Ectodermal cell (in vitro differentiated cells): ENCODE results near the gene CEP72.

Experiments
- H3K27ac ChIP-seq: 2 replicates; pipeline ENCODE4 v1.7.0; 2013; ENCODE audit warnings: mild to moderate bottlenecking, low read depth, low read length; ENCODE audit not compliant: insufficient read depth, poor library complexity, severe bottlenecking
- H3K27me3 ChIP-seq: 2 replicates; pipeline ENCODE4 v1.7.0; 2013; ENCODE audit warnings: mild to moderate bottlenecking, low read length; ENCODE audit not compliant: insufficient read depth, control insufficient read depth, poor library complexity, severe bottlenecking
- H3K36me3 ChIP-seq: one replicate; pipeline ENCODE4 v1.7.0; 2013; ENCODE audit warnings: low read length; ENCODE audit not compliant: control insufficient read depth, insufficient read depth
- H3K4me1 ChIP-seq: one replicate; pipeline ENCODE4 v1.7.0; 2013; ENCODE audit warnings: low read length; ENCODE audit not compliant: control insufficient read depth, insufficient read depth
- H3K4me3 ChIP-seq: 2 replicates; pipeline ENCODE4 v1.7.0; 2013; ENCODE audit warnings: low read depth, low read length, control low read depth; ENCODE audit not compliant: insufficient read depth
- H3K9me3 ChIP-seq: 2 replicates; pipeline ENCODE4 v1.7.0; 2013; ENCODE audit warnings: mild to moderate bottlenecking, low read length, moderate library complexity; ENCODE audit not compliant: control insufficient read depth
- WGBS, 2 experiments: methylation state at CpG; one replicate each; pipeline ENCODE4 v1.1.7; 2013; ENCODE audit warnings: missing lambda C conversion rate in 2 of 2; 5-methylcytosine and 5-hydroxymethylcytosine counted together

The CEP72 gene

DNA sequence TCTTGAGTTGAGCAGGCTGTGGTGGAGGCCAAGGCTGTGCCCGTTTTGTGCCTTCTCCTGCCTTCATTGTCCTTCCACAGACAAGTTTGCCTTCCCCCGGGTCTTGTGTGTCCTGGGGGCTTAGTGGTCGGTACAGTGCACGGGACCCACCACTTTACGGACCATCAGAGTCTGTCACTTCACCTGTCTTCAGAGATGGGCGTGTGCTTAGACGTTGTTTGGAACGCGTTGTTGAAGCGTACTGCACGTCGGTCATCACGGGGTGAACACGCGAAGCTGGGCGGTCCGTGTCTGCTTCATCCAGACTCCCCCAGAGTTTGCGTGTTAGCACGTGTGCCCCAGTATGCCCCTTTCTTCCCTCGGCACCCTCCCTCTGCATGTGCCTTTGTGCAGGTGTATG is 24.8 kb downstream of the CEP72 start:
- Histone ChIP-seq H3K4me1 (no peaks in the 10 kb centered on the region), H3K4me3 (no peak overlapping the region), H3K9me3 (no peaks in the 10 kb centered on the region), H3K27me3 (no peaks in the 10 kb centered on the region), H3K27ac (no peak overlapping the region), H3K36me3 (peaks cover 53% of the 10 kb centered on the region)
- 96 to 97% methylated on average over 20 of the region's 20 CpGs for WGBS, 2 experiments

- H3K9me3 ChIP-seq, result no peaks in the 10 kb centered on the region
- WGBS, 2 experiments, result 96% methylated on average over 42 of the region's 42 CpGs
- no peaks in the 10 kb centered on the region for H3K27me3 ChIP-seq
- H3K4me1 ChIP-seq, result no peaks in the 10 kb centered on the region
- peaks cover 54% of the 10 kb centered on the region for H3K36me3 ChIP-seq
- no peak overlapping the region for H3K4me3 ChIP-seq
- no peak overlapping the region for H3K27ac ChIP-seq
Measured at GRCh38 chr5:637581-638450, 25.7 kb downstream of the CEP72 start.

DNA sequence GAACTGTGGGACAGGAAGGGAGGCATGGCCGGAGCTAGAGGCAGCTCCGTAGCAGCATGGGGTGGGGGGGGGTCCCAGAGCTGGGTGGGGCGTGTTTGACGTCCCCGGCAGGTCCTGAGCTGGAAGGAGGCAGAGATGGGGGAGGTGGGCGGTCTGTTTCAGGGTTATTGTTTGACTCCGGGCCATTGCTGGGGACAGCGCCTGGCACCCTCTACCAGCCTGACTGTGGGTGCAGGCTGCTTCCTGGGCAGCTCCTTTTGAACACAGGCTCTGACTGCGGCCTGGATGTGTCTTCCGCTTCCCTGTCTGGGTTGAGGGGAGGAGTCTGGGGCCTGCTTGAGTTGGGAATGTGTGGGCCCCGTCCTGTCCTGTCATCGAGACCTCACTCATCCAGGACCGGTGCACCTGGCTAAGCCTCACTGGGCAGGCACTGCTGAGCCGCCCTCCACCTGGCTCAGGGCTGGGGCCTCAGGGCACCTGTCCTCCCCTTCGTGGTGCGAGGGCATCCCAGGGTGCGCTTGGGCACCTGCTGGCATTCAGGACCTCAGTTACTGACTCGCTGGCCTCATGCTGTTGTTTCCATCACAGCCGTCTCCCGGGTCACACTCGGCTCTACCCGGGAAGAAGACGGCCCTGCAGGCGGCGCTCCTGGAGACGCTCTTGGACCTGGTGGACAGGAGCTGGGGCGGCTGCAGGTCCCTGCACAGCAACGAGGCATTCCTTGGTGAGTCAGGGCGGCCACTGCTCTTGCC is 26.5 kb downstream of the CEP72 start:
- no peak overlapping the region for H3K27ac ChIP-seq
- H3K4me3 ChIP-seq, result no peak overlapping the region
- no peaks in the 10 kb centered on the region for H3K9me3 ChIP-seq
- H3K4me1 ChIP-seq, result no peaks in the 10 kb centered on the region
- WGBS, 2 experiments, result 94 to 97% methylated on average over 29 of the region's 29 CpGs
- no peaks in the 10 kb centered on the region for H3K27me3 ChIP-seq
- peaks cover 60% of the 10 kb centered on the region for H3K36me3 ChIP-seq

DNA sequence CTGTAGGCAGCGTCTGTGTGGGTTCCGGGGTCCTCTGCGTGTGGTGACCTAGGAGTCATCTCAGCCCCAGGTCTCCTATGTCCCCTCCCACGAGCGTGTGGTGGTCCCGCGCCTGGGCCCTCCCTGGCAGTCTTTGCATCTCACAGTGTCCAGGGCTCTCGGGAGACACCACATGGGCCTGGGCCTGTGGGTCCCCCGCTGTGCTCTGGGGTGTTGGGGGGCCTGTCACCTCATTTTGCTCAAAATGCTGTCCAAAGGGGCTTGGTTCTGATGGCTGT is 27.1 kb downstream of the CEP72 start:
- Histone ChIP-seq H3K36me3 (peaks cover 60% of the 10 kb centered on the region), H3K4me1 (no peaks in the 10 kb centered on the region), H3K27ac (no peak overlapping the region), H3K27me3 (no peaks in the 10 kb centered on the region), H3K4me3 (no peak overlapping the region), H3K9me3 (no peaks in the 10 kb centered on the region)
- 96% methylated on average over 9 of the region's 9 CpGs for WGBS, 2 experiments

DNA sequence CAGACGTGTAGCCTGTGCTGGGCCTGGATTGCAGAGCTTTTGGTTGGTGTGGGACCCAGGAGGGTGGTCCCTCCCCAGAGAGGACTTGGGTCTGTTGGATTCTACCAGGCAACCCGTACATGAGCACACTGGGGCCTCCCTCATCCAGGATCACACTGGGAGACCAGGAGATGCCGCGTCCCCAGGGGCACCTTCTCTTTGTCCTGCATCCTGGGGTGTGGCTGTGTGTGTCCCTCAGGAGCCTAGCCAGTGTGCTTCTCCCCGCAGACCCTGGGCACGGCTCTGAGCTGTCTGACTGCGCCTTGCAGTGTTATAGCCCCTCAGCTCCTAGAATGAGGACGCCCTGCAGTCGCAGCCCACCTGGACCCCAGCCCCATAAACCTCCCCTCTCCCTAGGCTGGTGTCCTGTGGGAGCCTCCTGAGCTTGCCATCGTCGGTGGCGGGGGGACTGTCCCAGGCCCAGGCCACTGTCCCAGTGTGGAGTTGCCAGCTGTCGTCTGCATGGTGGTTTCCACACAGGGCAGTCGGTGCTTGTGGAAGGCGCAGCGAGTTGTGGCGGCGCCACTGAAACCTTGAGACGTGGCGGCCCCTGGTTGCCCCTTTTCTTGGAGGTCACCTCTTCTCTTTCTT is 27.6 kb downstream of the CEP72 start:
- no peaks in the 10 kb centered on the region for H3K4me1 ChIP-seq
- H3K36me3 ChIP-seq, result peaks cover 60% of the 10 kb centered on the region
- H3K27ac ChIP-seq, result no peak overlapping the region
- WGBS, 2 experiments, result 95 to 96% methylated on average over 20 of the region's 20 CpGs
- no peaks in the 10 kb centered on the region for H3K27me3 ChIP-seq
- H3K9me3 ChIP-seq, result no peaks in the 10 kb centered on the region
- no peak overlapping the region for H3K4me3 ChIP-seq

DNA sequence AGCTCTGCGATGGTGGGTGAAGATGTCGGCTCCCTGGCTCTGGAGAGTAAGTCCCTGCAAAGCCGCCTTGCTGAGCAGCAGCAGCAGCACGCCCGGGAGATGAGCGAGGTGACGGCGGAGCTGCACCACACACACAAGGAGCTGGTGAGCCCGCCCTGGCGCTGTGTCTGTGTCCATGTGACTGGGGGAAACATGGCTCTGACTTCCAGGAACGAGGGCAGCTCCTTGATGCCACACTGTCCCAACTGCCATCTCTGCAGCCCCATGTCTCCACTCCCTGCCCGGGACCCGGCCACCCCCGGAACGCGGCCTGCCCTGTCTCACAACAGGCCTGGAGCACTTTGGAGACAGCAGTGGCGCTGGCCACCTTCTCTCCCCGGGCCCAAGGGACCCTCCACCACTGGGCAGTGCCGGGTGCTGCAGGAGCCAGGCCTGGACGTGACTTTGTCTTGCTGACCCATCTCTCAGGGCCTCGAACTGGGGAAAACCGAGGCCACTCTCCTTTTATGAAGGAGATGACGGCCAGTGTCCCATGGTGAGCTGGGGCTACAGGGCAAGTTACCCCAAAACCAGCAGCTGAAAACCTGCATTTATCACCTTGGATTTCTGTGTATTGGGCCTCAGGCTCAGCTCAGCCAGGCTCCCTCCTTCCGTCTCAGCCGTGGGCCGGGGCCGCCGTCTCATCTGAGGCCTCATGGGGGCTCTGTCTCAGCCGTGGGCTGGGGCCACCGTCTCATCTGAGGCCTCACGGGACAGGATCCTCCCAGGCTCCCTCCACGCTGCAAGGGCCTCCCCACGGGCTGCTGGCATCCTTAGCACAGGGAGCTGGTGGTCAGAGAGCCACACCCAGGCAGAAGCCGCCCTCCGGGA is 28.6 kb downstream of the CEP72 start:
- Histone ChIP-seq H3K36me3 (peaks cover 57% of the 10 kb centered on the region), H3K4me3 (no peak overlapping the region), H3K9me3 (no peaks in the 10 kb centered on the region), H3K27ac (no peak overlapping the region), H3K4me1 (no peaks in the 10 kb centered on the region), H3K27me3 (no peaks in the 10 kb centered on the region)
- 96% methylated on average over 35 of the region's 35 CpGs for WGBS, 2 experiments

DNA sequence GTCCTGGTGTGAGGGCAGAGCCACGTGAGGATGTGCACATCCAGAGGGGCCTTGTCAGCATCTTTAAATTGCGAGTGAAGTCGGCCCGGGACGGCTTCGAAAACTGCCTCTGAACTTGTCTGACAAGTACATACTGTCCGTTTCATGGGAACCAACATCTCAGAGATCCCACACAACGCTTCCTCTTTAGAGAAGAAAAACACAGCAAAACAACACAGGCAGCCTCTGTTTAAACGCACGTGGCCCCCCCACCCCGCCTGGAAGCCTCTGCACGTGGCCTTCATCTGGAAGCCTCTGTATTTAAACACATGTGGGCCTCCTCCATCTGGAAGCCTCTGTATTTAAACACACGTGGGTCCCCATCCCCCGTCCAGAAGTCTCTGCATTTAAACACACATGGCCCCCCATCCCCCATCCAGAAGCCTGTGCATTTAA is 29.2 kb downstream of the CEP72 start:
- H3K4me1 ChIP-seq, result no peaks in the 10 kb centered on the region
- no peaks in the 10 kb centered on the region for H3K9me3 ChIP-seq
- H3K27ac ChIP-seq, result no peak overlapping the region
- H3K27me3 ChIP-seq, result no peaks in the 10 kb centered on the region
- WGBS, 2 experiments, result 94 to 95% methylated on average over 14 of the region's 14 CpGs
- H3K4me3 ChIP-seq, result no peak overlapping the region
- peaks cover 59% of the 10 kb centered on the region for H3K36me3 ChIP-seq

- Histone ChIP-seq H3K4me3 (no peak overlapping the region), H3K27ac (no peak overlapping the region), H3K4me1 (no peaks in the 10 kb centered on the region), H3K27me3 (no peaks in the 10 kb centered on the region), H3K9me3 (no peaks in the 10 kb centered on the region), H3K36me3 (peaks cover 60% of the 10 kb centered on the region)
- WGBS, 2 experiments, result 95 to 96% methylated on average over 14 of the region's 14 CpGs
Measured at GRCh38 chr5:642481-642880, 30.3 kb downstream of the CEP72 start.

- no peak overlapping the region for H3K4me3 ChIP-seq
- 96% methylated on average over 21 of the region's 21 CpGs for WGBS, 2 experiments
- H3K36me3 ChIP-seq, result peaks cover 64% of the 10 kb centered on the region
- H3K9me3 ChIP-seq, result no peaks in the 10 kb centered on the region
- no peak overlapping the region for H3K27ac ChIP-seq
- no peaks in the 10 kb centered on the region for H3K4me1 ChIP-seq
- H3K27me3 ChIP-seq, result no peaks in the 10 kb centered on the region
Measured at GRCh38 chr5:643351-643801, 31.2 kb downstream of the CEP72 start.
